GM12875 (cell line): ENCODE measurements around the gene DENND2A.

Experiments used
- H3K4me3 ChIP-seq: one replicate; pipeline ENCODE4 v1.5.1; 2011; ENCODE audit warnings: low read depth, low read length, control low read depth
- CTCF ChIP-seq: IDR thresholded peaks from 2 replicates; pipeline ENCODE4 v1.5.1; 2011; ENCODE audit warnings: low read depth, mild to moderate bottlenecking, control low read depth, inconsistent platforms, low read length, moderate library complexity, borderline replicate concordance; ENCODE audit not compliant: insufficient read depth

Gene DENND2A

GRCh38 chr7:140552240-140552679 lies 88.4 kb downstream of the DENND2A start:
- no peak overlapping the region for H3K4me3 ChIP-seq
- TF ChIP-seq CTCF, result no peak

GRCh38 chr7:140551355-140552239 lies 89.0 kb downstream of the DENND2A start:
- TF ChIP-seq CTCF, result no peak
- no peak overlapping the region for H3K4me3 ChIP-seq

- no peak overlapping the region for H3K4me3 ChIP-seq
- no peak for TF ChIP-seq CTCF
These were observed 93.7 kb downstream of the DENND2A start for GRCh38 chr7:140546947-140547346.

GRCh38 chr7:140544388-140544826 lies 96.2 kb downstream of the DENND2A start:
- no peak overlapping the region for H3K4me3 ChIP-seq
- TF ChIP-seq CTCF, result no peak

- TF ChIP-seq CTCF, result no peak
- no peak overlapping the region for H3K4me3 ChIP-seq
These were observed 98.4 kb downstream of the DENND2A start for GRCh38 chr7:140542228-140542603.

GRCh38 chr7:140541513-140542227 lies 98.9 kb downstream of the DENND2A start:
- TF ChIP-seq CTCF, result no peak
- H3K4me3 ChIP-seq, result no peak overlapping the region

GRCh38 chr7:140541176-140541512 lies 99.5 kb downstream of the DENND2A start:
- no peak overlapping the region for H3K4me3 ChIP-seq
- TF ChIP-seq CTCF, result no peak
